GM10847 (cell line): ENCODE data around the gene PPA1.

Experiments used
- POLR2A ChIP-seq: IDR thresholded peaks from 2 replicates; pipeline ENCODE4 v1.6.1; 2011; ENCODE audit not compliant: insufficient read length; ENCODE audit errors: extremely low read depth

The PPA1 gene

DNA sequence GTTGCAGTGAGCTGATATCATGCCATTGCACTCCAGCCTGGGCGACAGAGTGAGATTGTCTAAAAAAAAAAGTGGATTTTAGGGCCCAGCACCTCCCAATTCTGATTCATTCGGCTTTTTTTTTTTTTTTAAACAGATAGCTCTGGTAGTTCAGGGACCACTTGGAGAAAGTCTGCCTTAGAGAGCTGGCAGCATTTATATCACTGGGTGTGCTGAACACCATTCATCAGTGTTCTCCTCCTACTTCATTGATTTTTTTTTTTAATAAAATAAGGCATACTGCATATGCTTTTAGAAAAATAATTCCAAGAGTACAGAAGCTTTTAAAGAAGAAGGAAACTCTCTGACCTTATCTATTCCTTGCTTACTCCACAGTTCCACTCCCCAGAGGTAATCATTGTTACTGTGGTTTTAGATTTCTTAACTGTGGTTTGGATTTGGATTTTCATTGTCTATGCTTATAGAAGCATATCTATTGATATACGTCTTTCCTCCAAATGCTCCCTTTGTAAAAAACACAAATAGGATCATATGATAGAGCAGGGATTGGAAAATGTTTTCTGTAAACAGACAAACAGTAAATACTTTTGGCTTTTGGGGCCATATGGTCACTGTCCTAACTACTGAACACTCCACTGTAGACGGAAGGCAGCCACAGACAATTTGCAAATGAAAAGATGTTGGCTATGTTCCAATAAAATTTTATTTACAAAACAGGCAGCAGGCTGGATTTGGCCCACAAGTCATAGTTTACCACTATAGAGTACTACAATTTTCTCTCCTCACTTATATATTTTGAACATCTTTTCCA lies 41.9 kb downstream of the PPA1 start:
- TF ChIP-seq POLR2A, result no peak

DNA sequence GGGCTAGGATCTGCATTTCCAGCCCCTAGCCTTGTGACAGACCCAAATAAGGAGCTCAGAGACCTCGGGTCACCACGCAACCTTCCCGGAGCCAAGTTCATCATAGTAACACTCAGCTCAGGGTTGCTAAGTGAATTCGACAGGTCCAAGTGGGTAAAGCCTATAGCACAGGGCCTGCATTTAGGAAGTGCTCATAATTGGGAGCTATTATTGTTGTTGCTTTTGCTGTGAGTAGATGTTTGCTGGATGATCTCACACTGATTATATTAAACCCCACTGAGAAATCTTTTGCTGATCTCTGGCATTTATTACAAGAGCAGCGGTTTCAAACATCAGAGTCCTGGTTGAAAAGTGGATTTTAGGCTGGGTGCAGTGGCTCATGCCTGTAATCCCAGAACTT lies 42.6 kb downstream of the PPA1 start:
- TF ChIP-seq POLR2A, result no peak

DNA sequence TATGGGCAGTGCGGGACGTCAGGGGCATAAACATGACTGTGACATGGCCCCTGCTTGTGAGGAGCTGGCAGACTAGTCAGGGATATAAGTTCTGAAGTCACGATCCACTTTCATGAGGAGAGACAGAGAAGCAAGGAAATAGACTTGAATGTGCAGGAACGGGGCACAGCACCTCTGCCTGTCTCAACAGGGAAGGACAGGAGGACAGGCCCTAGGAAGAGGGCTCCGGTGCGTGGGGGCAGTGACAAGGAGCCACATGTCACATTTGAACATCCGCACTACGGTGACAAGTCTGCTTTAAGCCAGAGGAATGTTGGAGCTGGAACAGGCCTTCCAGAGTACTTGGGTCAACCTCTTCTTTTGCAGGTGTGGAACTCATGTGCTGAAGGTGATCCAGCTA lies 43.1 kb downstream of the PPA1 start:
- no peak for TF ChIP-seq POLR2A

DNA sequence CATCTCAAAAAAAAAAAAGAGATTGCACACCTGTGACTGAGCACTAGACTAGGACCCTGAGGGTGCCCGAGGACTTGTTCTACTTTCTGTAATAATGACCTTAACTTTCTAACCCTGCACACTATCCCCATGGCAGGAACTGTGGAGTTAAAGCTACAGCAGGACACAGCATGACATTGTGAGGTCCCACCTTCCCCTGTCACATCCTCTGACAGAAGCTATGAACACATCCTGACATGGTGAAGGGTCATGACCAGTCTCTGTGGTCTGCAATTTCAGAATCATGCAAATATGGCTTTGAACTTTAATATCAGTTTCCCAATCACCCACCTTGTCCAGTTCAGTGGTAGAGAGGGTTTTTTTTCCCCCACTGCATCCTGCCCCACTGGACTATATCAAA lies 44.5 kb downstream of the PPA1 start:
- TF ChIP-seq POLR2A, result no peak

DNA sequence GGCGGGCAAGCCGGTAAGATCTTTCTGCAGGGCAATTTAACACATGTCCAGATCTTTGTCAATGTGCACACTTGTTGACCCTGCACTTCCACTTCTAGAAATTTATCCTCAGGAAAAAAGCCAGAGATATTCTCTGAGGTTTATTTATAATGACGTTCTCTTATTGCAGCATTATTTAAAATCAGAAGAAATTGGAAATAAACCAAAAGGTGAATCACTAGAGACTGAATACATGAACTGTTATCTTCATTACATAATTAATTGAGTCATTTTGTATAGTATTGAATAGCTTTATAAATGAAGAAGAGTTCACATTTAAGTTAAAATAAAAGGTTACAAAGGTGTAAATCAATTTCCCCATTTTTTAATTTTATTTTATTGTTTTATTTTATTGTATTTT lies 46.7 kb downstream of the PPA1 start:
- TF ChIP-seq POLR2A, result no peak

DNA sequence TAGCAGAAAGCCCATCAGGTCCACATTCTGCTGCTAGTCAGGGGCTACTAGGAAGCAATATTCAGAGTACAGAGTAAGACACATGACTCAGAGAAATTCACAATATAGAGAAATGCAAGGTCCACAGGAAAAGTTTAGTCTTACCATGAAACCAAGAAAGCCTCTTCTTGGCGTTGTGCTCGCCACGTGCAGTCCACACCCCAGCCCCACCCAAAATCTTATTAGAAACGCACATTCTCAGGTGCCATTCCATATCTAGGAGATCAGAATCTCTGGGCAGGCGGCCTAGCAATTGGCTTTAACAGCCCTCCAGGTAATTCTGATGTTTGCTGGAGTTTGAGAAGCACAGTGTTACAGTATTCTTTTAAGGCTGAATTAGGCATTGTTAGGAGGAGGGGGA lies 47.1 kb downstream of the PPA1 start:
- TF ChIP-seq POLR2A, result no peak

DNA sequence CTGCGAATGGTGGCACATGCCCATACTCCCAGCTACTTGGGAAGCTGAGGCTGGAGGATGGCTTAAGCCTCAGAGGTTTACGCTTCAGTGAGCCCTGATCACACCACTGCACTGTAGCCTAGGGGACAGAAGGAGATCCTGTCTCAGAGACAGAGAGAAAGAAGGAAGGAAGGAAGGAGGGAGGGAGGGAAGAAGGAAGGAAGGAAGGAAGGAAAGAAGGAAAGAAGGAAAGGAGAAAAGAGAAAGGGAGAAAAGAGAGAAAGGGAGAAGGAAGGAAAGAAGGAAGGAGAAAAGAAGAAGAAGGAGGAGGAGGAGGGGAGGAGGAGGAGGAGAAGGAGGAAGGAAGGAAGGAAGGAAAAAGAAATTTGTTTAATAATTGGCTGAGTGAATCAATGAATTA lies 49.9 kb downstream of the PPA1 start:
- TF ChIP-seq POLR2A, result no peak

DNA sequence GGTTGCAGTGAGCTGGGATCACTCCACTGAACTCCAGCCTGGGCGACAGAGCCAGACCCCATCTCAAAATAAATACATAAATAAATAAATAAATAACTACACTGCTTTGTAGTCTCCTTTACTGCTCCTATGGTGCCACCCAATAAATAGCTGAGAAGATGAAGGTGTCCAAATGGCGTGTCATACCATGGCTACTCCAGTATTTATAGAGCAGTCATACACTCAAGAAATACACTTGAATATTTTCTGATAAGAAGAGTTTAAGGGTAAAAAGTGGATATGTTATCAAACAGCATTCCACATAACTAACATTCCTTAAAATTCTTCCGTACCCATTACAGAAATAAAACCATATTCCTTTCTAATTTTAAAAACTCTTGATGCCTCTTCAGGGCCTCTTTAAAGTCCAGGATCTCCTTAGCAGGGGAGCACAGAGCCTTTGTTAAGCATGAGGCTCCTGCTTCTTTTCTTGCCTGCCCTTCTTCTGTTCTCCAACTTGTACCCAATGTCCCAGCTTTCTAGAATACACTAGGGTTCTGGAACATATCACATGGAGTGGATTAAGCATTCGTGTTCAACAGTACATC lies 55.0 kb downstream of the PPA1 start:
- no peak for TF ChIP-seq POLR2A

DNA sequence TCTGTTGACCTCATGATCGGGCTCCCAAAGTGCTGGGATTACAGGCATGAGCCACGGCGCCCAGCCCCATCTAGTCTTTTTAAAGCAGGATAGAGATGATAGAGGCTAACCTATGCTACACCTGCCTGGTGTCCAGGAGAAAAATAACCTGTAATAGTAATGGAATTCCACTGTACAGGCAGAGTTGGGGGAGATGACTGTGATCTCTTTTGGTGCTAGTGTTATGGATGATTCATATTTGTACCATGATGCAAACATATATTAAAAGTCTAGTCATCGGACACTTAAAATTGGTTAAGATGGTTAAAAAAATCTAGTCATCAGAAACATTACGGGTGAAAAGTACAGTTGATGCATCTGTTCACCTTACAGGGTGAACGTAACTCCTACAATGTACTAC lies 56.8 kb downstream of the PPA1 start:
- no peak for TF ChIP-seq POLR2A

DNA sequence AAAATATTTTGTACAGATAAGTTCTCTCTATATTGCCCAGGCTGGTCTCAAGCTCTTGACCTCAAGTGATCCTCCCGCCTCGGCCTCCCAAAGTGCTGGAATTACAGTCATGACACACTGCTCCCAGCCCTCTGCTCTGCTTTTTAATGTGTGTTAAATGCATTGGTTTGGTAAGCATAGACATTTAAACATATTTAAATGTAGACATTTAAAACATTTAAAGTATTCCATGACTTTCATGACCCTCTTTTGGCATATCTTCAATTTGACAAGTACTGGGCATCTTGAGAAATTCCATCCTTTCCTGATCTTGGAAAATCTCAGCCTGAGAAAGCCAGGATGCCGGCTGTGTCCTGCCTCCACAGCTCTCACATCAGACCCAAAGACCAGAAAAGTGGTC lies 57.7 kb downstream of the PPA1 start:
- no peak for TF ChIP-seq POLR2A

DNA sequence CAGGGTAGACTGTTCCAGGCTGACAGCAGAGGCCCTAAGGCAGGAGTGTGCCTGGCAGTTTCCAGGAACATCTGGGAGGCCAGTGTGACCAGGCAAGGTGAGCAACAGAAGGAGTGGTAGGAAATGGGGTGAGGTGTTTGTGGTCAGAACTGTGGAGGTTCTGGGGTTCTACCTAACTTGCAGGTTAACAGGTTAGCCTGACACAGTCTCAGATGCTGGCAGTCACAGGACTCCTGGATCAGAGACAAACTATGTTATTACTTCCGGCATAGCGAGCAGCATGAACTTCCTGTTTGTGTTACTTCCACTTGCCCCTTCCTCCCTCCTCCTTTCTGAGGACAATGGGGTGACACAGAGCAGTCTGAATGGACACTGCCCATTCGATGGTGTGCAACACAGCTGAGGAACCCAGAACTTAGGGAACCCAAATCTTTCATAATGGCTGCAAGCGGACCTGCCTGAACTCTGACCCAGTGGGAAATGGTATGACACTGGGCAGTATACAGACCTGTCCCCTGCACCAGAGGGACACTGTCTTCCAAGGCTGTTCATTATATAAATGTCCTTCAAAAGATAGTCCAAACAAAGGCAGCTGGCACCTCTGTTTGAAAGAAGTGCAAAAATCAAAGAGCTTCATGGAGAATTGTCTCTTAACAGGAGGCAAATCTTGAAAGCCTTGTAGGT lies 59.0 kb downstream of the PPA1 start:
- TF ChIP-seq POLR2A, result no peak

DNA sequence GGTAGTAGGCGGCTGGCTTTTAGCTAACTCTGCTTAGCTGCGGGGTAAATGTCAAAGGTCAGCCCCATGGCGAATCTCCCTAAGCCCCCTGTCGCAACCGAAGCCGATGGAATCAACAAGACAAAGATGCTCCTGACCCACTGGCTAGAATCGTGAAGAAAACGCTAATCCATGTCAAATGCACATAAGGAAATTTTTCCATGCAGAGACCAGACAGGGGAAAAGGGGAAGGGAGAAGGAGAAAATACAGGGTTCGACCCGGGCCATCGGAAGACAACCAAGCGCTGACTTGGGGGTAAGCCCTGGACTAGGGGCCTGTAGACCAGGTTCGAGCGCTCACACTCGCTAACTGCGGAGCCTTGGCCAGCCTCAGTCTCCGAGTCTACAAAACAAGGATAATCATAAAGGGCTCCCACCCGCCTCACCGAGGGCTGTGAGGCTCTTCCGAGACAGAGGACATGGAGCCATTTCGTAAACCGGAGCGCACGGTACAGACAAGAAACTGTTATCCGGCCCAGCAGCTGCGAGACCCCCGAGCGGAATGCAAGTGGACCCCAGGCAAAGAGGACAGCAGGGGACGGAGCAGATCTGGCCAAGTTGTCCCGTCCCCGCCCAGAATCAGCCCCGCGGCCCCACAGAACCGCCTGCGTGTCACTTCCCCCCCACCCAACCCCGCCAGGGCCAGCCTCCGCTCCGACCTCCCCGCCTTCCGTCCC lies 63.4 kb downstream of the PPA1 start:
- TF ChIP-seq POLR2A, result no peak

DNA sequence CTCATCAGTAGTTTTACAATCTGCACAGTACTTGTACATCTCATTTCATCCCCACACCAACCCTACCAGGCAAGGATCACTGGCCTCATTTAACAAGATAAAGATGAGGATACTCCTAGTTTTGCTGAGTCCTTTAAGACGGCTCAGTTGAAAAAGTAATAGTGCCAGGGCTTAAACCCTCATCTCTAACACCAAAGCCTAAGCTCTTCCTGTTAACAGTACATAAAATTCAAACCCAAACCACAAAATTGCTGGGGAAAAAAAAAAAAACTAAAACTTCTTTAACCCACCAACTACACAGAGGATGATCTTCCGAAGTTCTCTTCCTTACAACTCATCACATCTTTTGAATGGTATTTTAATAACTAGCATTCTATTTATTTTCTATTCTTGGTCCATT lies 64.2 kb downstream of the PPA1 start:
- no peak for TF ChIP-seq POLR2A

DNA sequence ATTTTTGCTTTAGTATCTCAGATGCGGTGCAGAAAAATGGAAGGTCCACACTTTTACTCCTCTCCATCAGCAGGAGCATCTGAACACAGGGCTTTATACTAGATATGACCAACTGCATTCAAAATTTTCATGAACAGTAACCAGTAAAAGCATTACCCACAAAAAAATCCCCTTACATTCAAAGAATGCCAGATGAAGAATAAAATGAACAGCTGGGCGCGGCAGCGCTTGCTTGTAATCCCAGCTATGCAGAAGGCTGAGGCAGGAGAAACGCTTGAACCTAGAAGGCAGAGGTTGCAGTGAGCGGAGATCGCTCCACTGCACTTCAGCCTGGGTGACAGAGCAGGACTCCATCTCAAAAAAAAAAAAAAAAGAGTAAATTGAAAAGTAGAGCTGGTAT lies 66.0 kb downstream of the PPA1 start:
- TF ChIP-seq POLR2A, result no peak

DNA sequence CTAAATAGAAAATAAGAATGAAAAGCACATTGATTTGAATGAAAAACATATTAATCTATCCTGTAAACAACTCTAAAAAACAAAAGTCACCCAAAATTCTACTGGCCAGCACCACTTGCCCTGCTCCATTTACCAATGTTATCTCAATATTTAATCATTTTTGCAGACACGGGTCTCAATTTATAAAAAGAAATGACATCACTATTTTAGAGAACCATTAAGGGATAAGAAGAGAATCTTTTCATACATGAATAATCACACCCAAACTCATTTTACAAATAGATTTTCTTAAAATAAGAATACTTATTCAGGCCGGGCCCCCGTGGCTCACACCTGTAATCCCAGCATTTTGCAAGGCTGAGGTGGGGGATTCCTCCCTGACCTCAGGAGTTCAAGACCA lies 66.8 kb downstream of the PPA1 start:
- no peak for TF ChIP-seq POLR2A

DNA sequence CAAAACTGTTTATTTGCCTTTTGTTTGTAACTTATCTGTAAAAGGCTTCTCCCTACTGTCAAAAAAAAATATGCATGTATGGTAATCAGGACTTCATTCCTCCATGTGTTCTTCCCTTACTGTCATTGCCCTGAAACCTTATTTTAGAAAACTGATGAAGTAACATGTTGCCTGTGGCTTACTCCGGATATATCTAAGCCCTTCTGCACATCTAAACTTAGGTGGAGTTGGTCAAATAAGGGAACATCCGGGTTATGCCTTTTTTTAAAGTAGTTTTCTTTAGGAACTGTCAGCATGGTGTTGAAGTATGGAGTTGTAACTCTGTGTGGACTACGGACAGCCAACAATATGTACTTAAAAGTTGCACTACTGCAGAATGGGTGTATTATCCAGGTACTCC lies 69.1 kb downstream of the PPA1 start:
- no peak for TF ChIP-seq POLR2A

DNA sequence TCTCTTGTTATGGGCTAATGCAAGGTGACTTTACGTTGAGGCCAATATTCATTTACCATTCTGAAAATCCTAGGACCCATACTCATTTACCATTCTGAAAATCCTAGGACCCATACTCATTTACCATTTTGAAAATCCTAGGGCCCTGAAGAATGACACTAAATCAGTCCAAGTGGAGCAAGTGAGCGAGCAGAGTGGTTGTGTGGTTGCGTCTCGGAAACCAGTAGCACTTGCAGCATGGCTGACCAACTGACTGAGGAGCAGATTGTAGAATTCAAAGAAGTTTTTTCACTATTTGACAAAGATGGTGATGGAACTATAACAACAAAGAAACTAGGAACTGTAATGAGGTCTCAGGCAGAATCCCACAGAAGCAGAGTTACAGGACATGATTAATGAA lies 69.8 kb downstream of the PPA1 start:
- no peak for TF ChIP-seq POLR2A

DNA sequence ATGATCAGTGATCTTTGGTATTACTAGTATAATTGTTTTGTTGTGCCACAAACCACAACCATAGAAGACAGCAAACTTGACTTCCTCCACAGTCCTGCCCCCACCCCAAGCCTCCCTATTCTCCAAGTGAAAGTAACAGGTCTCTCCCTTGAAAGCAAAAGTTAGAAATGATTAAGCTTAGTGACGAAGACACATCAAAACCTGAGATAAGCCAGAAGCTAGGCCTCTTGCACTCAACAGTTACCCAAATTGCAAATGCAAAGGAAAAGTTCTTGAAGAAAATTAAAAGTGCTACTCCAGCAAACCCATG lies 70.4 kb downstream of the PPA1 start:
- TF ChIP-seq POLR2A, result no peak
